ENCODE data around the gene SP5. TPM values are rescaled to one million over a fixed set of nuclear protein-coding genes. Genes with fewer than 3 reads are reported as not detected.

SP5 gene
- total RNA-seq, 1 donor from 2014 or later, result 0.11 TPM

DNA sequence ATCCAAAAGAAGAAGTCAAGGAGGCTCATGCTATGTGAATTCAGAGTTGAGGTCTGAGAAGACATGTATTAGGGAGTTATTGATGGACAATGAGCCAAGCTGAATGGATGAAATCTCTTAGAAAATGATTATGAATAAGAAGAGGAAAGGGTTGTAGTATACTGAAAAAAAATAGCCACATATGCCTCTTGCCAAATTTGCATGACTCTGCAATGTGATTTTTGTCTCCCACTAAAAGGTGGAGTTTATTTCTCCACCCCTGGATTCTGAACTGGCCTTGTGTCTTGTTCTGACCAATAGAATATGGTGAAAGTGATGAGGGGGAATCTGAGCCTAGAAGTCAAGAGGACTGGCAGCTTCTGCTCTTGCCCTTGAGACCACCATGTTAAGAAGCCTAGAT, 46.4 kb downstream of the SP5 start:
- Histone ChIP-seq H2AFZ (ENCODE audit: low read depth, low read length) (no peak overlapping the region), H3K27ac (ENCODE audit: low read depth, low read length) (no peak overlapping the region), H3K4me3 (ENCODE audit: insufficient read depth, low read depth, low read length) (no peak overlapping the region), H3K27me3 (ENCODE audit: insufficient read depth, low read length) (peaks cover 2% of the 10 kb centered on the region), H3K79me2 (ENCODE audit: insufficient read depth, low read length) (no peaks in the 10 kb centered on the region), H3K36me3 (ENCODE audit: insufficient read depth, low read length) (no peaks in the 10 kb centered on the region), H3K9me3 (ENCODE audit: insufficient read depth, low read depth, low read length) (no peaks in the 10 kb centered on the region), H3K4me2 (ENCODE audit: low read length) (no peak overlapping the region), H3K9ac (ENCODE audit: low read length) (no peak overlapping the region), H4K20me1 (ENCODE audit: insufficient read depth, low read length) (no peaks in the 10 kb centered on the region), H3K4me1 (ENCODE audit: insufficient read depth, low read length) (no peaks in the 10 kb centered on the region)
- no peaks in the 10 kb centered on the region for H3K9me3 Mint-ChIP-seq (ENCODE audit: unreplicated experiment)
- peaks cover 3% of the 10 kb centered on the region for H3K27me3 Mint-ChIP-seq (ENCODE audit: low read depth, unreplicated experiment)
- no peak for FAIRE-seq
- H3K27ac Mint-ChIP-seq (ENCODE audit: unreplicated experiment), result no peak overlapping the region
- no peak overlapping the region for H3K4me3 Mint-ChIP-seq (ENCODE audit: unreplicated experiment)
- H3K36me3 Mint-ChIP-seq (ENCODE audit: low read depth, unreplicated experiment), result no peaks in the 10 kb centered on the region
- DNase-seq (ENCODE audit: low read depth), result no peak
- no peak for TF ChIP-seq EZH2 (IDR thresholded peaks at IDR 0.05; ENCODE audit: insufficient read depth, low read length)
- TF ChIP-seq CTCF (IDR thresholded peaks at IDR 0.05; ENCODE audit: insufficient read depth, low read depth, low read length), result no peak
- peaks cover 3% of the 10 kb centered on the region for H3K4me1 Mint-ChIP-seq (ENCODE audit: low read depth, unreplicated experiment)

- peaks cover 3% of the 10 kb centered on the region for H3K27me3 Mint-ChIP-seq (ENCODE audit: low read depth, unreplicated experiment)
- Histone ChIP-seq H3K27ac (ENCODE audit: low read depth, low read length) (no peak overlapping the region), H3K36me3 (ENCODE audit: insufficient read depth, low read length) (no peaks in the 10 kb centered on the region), H3K27me3 (ENCODE audit: insufficient read depth, low read length) (peaks cover 2% of the 10 kb centered on the region), H3K4me3 (ENCODE audit: insufficient read depth, low read depth, low read length) (no peak overlapping the region), H3K79me2 (ENCODE audit: insufficient read depth, low read length) (no peaks in the 10 kb centered on the region), H3K4me2 (ENCODE audit: low read length) (no peak overlapping the region), H3K4me1 (ENCODE audit: insufficient read depth, low read length) (no peaks in the 10 kb centered on the region), H4K20me1 (ENCODE audit: insufficient read depth, low read length) (no peaks in the 10 kb centered on the region), H3K9me3 (ENCODE audit: insufficient read depth, low read depth, low read length) (no peaks in the 10 kb centered on the region), H3K9ac (ENCODE audit: low read length) (no peak overlapping the region), H2AFZ (ENCODE audit: low read depth, low read length) (no peak overlapping the region)
- no peak overlapping the region for H3K4me3 Mint-ChIP-seq (ENCODE audit: unreplicated experiment)
- no peak for TF ChIP-seq CTCF (IDR thresholded peaks at IDR 0.05; ENCODE audit: insufficient read depth, low read depth, low read length)
- H3K36me3 Mint-ChIP-seq (ENCODE audit: low read depth, unreplicated experiment), result no peaks in the 10 kb centered on the region
- DNase-seq (ENCODE audit: low read depth) (no peak), FAIRE-seq (no peak)
- H3K27ac Mint-ChIP-seq (ENCODE audit: unreplicated experiment), result no peak overlapping the region
- H3K4me1 Mint-ChIP-seq (ENCODE audit: low read depth, unreplicated experiment), result peaks cover 3% of the 10 kb centered on the region
- H3K9me3 Mint-ChIP-seq (ENCODE audit: unreplicated experiment), result no peaks in the 10 kb centered on the region
Measured at GRCh38 chr2:170762760-170763159, 47.6 kb downstream of the SP5 start.

- Histone ChIP-seq H3K4me3 (ENCODE audit: insufficient read depth, low read depth, low read length) (no peak overlapping the region), H3K4me2 (ENCODE audit: low read length) (no peak overlapping the region), H3K36me3 (ENCODE audit: insufficient read depth, low read length) (no peaks in the 10 kb centered on the region), H4K20me1 (ENCODE audit: insufficient read depth, low read length) (no peaks in the 10 kb centered on the region), H3K27me3 (ENCODE audit: insufficient read depth, low read length) (peaks cover 2% of the 10 kb centered on the region), H3K79me2 (ENCODE audit: insufficient read depth, low read length) (no peaks in the 10 kb centered on the region), H3K4me1 (ENCODE audit: insufficient read depth, low read length) (no peaks in the 10 kb centered on the region), H3K9me3 (ENCODE audit: insufficient read depth, low read depth, low read length) (no peaks in the 10 kb centered on the region), H3K9ac (ENCODE audit: low read length) (no peak overlapping the region), H2AFZ (ENCODE audit: low read depth, low read length) (no peak overlapping the region), H3K27ac (ENCODE audit: low read depth, low read length) (no peak overlapping the region)
- Mint-ChIP-seq H3K4me1 (ENCODE audit: low read depth, unreplicated experiment) (peaks cover 3% of the 10 kb centered on the region), H3K27me3 (ENCODE audit: low read depth, unreplicated experiment) (peaks cover 3% of the 10 kb centered on the region), H3K4me3 (ENCODE audit: unreplicated experiment) (no peak overlapping the region), H3K9me3 (ENCODE audit: unreplicated experiment) (no peaks in the 10 kb centered on the region), H3K27ac (ENCODE audit: unreplicated experiment) (no peak overlapping the region), H3K36me3 (ENCODE audit: low read depth, unreplicated experiment) (no peaks in the 10 kb centered on the region)
- no peak for FAIRE-seq
- TF ChIP-seq EZH2 (IDR thresholded peaks at IDR 0.05; ENCODE audit: insufficient read depth, low read length) (no peak), CTCF (IDR thresholded peaks at IDR 0.05; ENCODE audit: insufficient read depth, low read depth, low read length) (no peak)
- no peak for DNase-seq (ENCODE audit: low read depth)
Measured at GRCh38 chr2:170763232-170763631, 48.1 kb downstream of the SP5 start.
